H1 (cell line): ENCODE data around the gene ARHGEF3. TPM values are rescaled to one million over a fixed set of nuclear protein-coding genes. Genes with fewer than 3 reads are reported as not detected.

Experiments used
- CTCF ChIA-PET: fragments of 300-600 bp; sonication (Branson Sonifier 250); formaldehyde crosslinking; loops from one replicate; lab custom pipeline; 2021; ENCODE audit not compliant: partially characterized antibody; lab: Charles Lee
- POLR2A ChIA-PET: fragments of 300-600 bp; sonication (Branson Sonifier 250); formaldehyde crosslinking; loops from one replicate; lab custom pipeline; 2021; ENCODE audit warnings: inconsistent platforms; ENCODE audit not compliant: partially characterized antibody; lab: Charles Lee
- DNase-seq, 2 experiments: peaks; one replicate each; pipeline versions ENCODE4 v3.0.0 to v3.0.0-alpha.2; 2010 to 2022; ENCODE audit warnings: low spot score in 2 of 2, low read depth in 1 of 2, mixed read lengths in 1 of 2
- FAIRE-seq: peaks from 2 replicates; lab custom pipeline; 2011; peaks lifted over from hg19 to GRCh38; lab: Jason Lieb, UNC
- H2AFZ ChIP-seq: 2 replicates; pipeline ENCODE4 v1.8.1; 2012; ENCODE audit warnings: low read length, inconsistent platforms
- H2AK5ac ChIP-seq: 2 replicates; pipeline ENCODE4 v1.6.1; 2013; ENCODE audit warnings: low read depth, low read length
- H2BK120ac ChIP-seq: replicated peaks from 2 replicates; pipeline ENCODE3; 2013; ENCODE audit warnings: low read depth, low read length, inconsistent platforms
- H2BK12ac ChIP-seq: 2 replicates; pipeline ENCODE4 v1.6.1; 2013; ENCODE audit warnings: low read depth, low read length
- H2BK15ac ChIP-seq: 2 replicates; pipeline ENCODE4 v1.6.1; 2013; ENCODE audit warnings: low read length
- H2BK20ac ChIP-seq: 2 replicates; pipeline ENCODE4 v1.6.1; 2013; ENCODE audit warnings: low read length
- H2BK5ac ChIP-seq: 2 replicates; pipeline ENCODE4 v1.6.1; 2013; ENCODE audit warnings: low read depth, low read length
- H3K14ac ChIP-seq: 2 replicates; pipeline ENCODE4 v1.6.1; 2013; ENCODE audit warnings: inconsistent platforms; ENCODE audit not compliant: insufficient read length
- H3K18ac ChIP-seq: 2 replicates; pipeline ENCODE4 v1.6.1; 2013; ENCODE audit warnings: low read length; ENCODE audit errors: extremely low read depth
- H3K23ac ChIP-seq: 2 replicates; pipeline ENCODE4 v1.6.1; 2013; ENCODE audit warnings: inconsistent platforms; ENCODE audit not compliant: insufficient read length
- H3K23me2 ChIP-seq: 2 replicates; pipeline ENCODE4 v1.6.1; 2013; ENCODE audit warnings: low read depth, low read length
- H3K27ac ChIP-seq: 2 replicates; pipeline ENCODE4 v1.6.1; 2011; ENCODE audit warnings: low read depth, low read length, inconsistent platforms
- H3K27me3 ChIP-seq, 4 experiments: replicated peaks in 1 of 4; 1 replicate in 1 of 4; 2 replicates in 3 of 4; pipeline versions ENCODE4 v1.6.1 to v1.8.1; 2011 to 2013; ENCODE audit warnings: low read length in 3 of 4, mild to moderate bottlenecking in 3 of 4, inconsistent platforms in 2 of 4, mixed read lengths in 2 of 4, moderate library complexity in 1 of 4; ENCODE audit not compliant: control insufficient read depth in 3 of 4, insufficient read depth in 3 of 4; ENCODE audit errors: extremely low read depth in 1 of 4
- H3K36me3 ChIP-seq, 4 experiments: 2 replicates each; pipeline versions ENCODE4 v1.6.1 to v1.8.1; 2011 to 2013; ENCODE audit warnings: mild to moderate bottlenecking in 4 of 4, low read length in 3 of 4, moderate library complexity in 2 of 4, control low read depth in 1 of 4, inconsistent platforms in 1 of 4; ENCODE audit not compliant: insufficient read depth in 4 of 4, control insufficient read depth in 2 of 4
- H3K4ac ChIP-seq: replicated peaks from 2 replicates; pipeline ENCODE3; 2013; ENCODE audit warnings: low read length, low read depth, mixed read lengths, inconsistent platforms; ENCODE audit not compliant: insufficient read length
- H3K4me1 ChIP-seq, 4 experiments: replicated peaks in 1 of 4; 1 replicate in 1 of 4; 2 replicates in 3 of 4; pipeline versions ENCODE4 v1.6.1 to v1.8.1; 2011 to 2013; ENCODE audit warnings: low read length in 3 of 4, inconsistent platforms in 2 of 4, mixed read lengths in 1 of 4; ENCODE audit not compliant: insufficient read depth in 4 of 4, control insufficient read depth in 3 of 4
- H3K4me2 ChIP-seq, 2 experiments: 2 replicates each; pipeline versions ENCODE4 v1.6.1 to v1.8.1; 2011 to 2013; ENCODE audit warnings: low read depth in 2 of 2, low read length in 2 of 2, control low read depth in 1 of 2, inconsistent platforms in 1 of 2, mild to moderate bottlenecking in 1 of 2; ENCODE audit not compliant: insufficient read depth in 1 of 2
- H3K4me3 ChIP-seq, 4 experiments: fragments of 200-600, 300-600 bp in 1 of 4; sonication (generic), shearing (Covaris generic), sonication (Bioruptor Twin) in 1 of 4; 2 replicates each; pipeline versions ENCODE4 v1.5.1 to v1.8.1; 2011 to 2016; ENCODE audit warnings: low read length in 4 of 4, low read depth in 3 of 4, control low read depth in 2 of 4, inconsistent platforms in 2 of 4, mild to moderate bottlenecking in 2 of 4, mixed read lengths in 1 of 4, moderate library complexity in 1 of 4; ENCODE audit not compliant: insufficient read depth in 2 of 4; ENCODE audit errors: extremely low read depth in 1 of 4
- H3K56ac ChIP-seq: replicated peaks from 2 replicates; pipeline ENCODE3; 2013; ENCODE audit warnings: low read depth, mild to moderate bottlenecking, mixed read lengths, low read length, inconsistent platforms; ENCODE audit not compliant: insufficient read length
- H3K79me1 ChIP-seq: 2 replicates; pipeline ENCODE4 v1.6.1; 2013; ENCODE audit warnings: low read depth, low read length, control low read depth
- H3K79me2 ChIP-seq, 2 experiments: 2 replicates each; pipeline versions ENCODE4 v1.6.1 to v1.8.1; 2012 to 2013; ENCODE audit warnings: low read length in 2 of 2, mild to moderate bottlenecking in 2 of 2, inconsistent platforms in 1 of 2; ENCODE audit not compliant: insufficient read depth in 2 of 2, control insufficient read depth in 1 of 2
- H3K9ac ChIP-seq, 4 experiments: replicated peaks in 1 of 4; 1 replicate in 1 of 4; 2 replicates in 3 of 4; pipeline versions ENCODE4 v1.6.1 to v1.8.1; 2011 to 2013; ENCODE audit warnings: low read depth in 3 of 4, low read length in 3 of 4, control low read depth in 2 of 4, mild to moderate bottlenecking in 2 of 4, moderate library complexity in 2 of 4, inconsistent platforms in 1 of 4; ENCODE audit errors: extremely low read depth in 1 of 4
- H3K9me3 ChIP-seq, 2 experiments: 2 replicates each; pipeline versions ENCODE4 v1.6.1 to v1.8.1; 2012 to 2013; ENCODE audit warnings: mild to moderate bottlenecking in 2 of 2, moderate library complexity in 2 of 2, control low read depth in 1 of 2, inconsistent platforms in 1 of 2, low read depth in 1 of 2, low read length in 1 of 2, mixed read lengths in 1 of 2; ENCODE audit not compliant: insufficient read depth in 2 of 2
- H4K20me1 ChIP-seq, 2 experiments: replicated peaks in 1 of 2; 2 replicates each; pipeline versions ENCODE3 to v1.8.1; 2011 to 2013; ENCODE audit warnings: inconsistent platforms in 2 of 2, low read length in 2 of 2, mild to moderate bottlenecking in 1 of 2; ENCODE audit not compliant: insufficient read depth in 2 of 2, control insufficient read depth in 1 of 2
- H4K5ac ChIP-seq: 2 replicates; pipeline ENCODE4 v1.6.1; 2013; ENCODE audit warnings: low read length, low read depth, mixed read lengths, inconsistent platforms; ENCODE audit not compliant: insufficient read length
- H4K8ac ChIP-seq: 2 replicates; pipeline ENCODE4 v1.8.0; 2013; ENCODE audit warnings: mild to moderate bottlenecking, moderate library complexity, low read length, inconsistent platforms; ENCODE audit not compliant: insufficient read depth; ENCODE audit errors: extremely low read depth
- H4K91ac ChIP-seq: replicated peaks from 2 replicates; pipeline ENCODE3; 2013; ENCODE audit warnings: low read length, mixed read lengths, inconsistent platforms; ENCODE audit not compliant: insufficient read length
- ASH2L ChIP-seq: fragments of 200-600, 300-600 bp; sonication (generic); IDR thresholded peaks from one replicate; pipeline ENCODE4 v1.7.1; 2017; ENCODE audit warnings: low read length
- BACH1 ChIP-seq: IDR thresholded peaks from 2 replicates; pipeline ENCODE4 v1.6.1; 2012; ENCODE audit warnings: low read length, improper control_type of control experiment
- CHD2 ChIP-seq: IDR thresholded peaks from 2 replicates; pipeline ENCODE4 v1.6.1; 2012; ENCODE audit warnings: low read length, improper control_type of control experiment
- CTBP2 ChIP-seq: IDR thresholded peaks from 2 replicates; pipeline ENCODE4 v1.7.0; 2011; ENCODE audit warnings: borderline replicate concordance, mild to moderate bottlenecking, moderate library complexity, mixed read lengths, low read length; ENCODE audit not compliant: insufficient read depth, insufficient read length
- FOSL1 ChIP-seq: IDR thresholded peaks from 2 replicates; pipeline ENCODE4 v1.6.1; 2011; ENCODE audit warnings: mild to moderate bottlenecking, low read depth, low read length, moderate library complexity; ENCODE audit not compliant: insufficient read depth
- JUN ChIP-seq: IDR thresholded peaks from 2 replicates; pipeline ENCODE4 v1.6.1; 2011; ENCODE audit warnings: low read depth, mild to moderate bottlenecking, improper control_type of control experiment, low read length
- KDM4A ChIP-seq: IDR thresholded peaks from one replicate; pipeline ENCODE4 v1.7.1; 2012; ENCODE audit warnings: low read depth, mild to moderate bottlenecking, moderate library complexity, low read length, inconsistent platforms; ENCODE audit not compliant: severe bottlenecking
- NRF1 ChIP-seq: IDR thresholded peaks from 2 replicates; pipeline ENCODE4 v1.6.1; 2011; ENCODE audit warnings: mild to moderate bottlenecking, low read depth, low read length, improper control_type of control experiment
- POU5F1 ChIP-seq: IDR thresholded peaks from 2 replicates; pipeline ENCODE4 v1.6.1; 2011; ENCODE audit warnings: low read depth, mild to moderate bottlenecking, low read length, moderate library complexity
- RNF2 ChIP-seq: fragments of 200-900, 300-1000 bp; sonication (generic); IDR thresholded peaks from 2 replicates; pipeline ENCODE4 v1.7.1; 2016; ENCODE audit warnings: borderline replicate concordance, low read depth, mild to moderate bottlenecking, antibody characterized with exemption, low read length; ENCODE audit not compliant: poor library complexity, severe bottlenecking; ENCODE audit errors: missing control alignments
- SIRT6 ChIP-seq: IDR thresholded peaks from one replicate; pipeline ENCODE4 v1.7.1; 2012; ENCODE audit warnings: low read length, inconsistent platforms
- TEAD4 ChIP-seq: IDR thresholded peaks from 2 replicates; pipeline ENCODE4 v1.6.1; 2012; ENCODE audit warnings: low read depth, low read length, inconsistent platforms, mixed read lengths
- WGBS, 2 experiments: shearing (Covaris generic) in 1 of 2; methylation state at CpG; one replicate each; pipeline versions ENCODE4 v1.1.6 to v1.1.7; 2013 to 2015; ENCODE audit warnings: low lambda C conversion rate in 2 of 2, mixed read lengths in 2 of 2, inconsistent platforms in 1 of 2, low coverage in 1 of 2, missing lambda C conversion rate in 1 of 2; ENCODE audit not compliant: insufficient replicate concordance in 2 of 2, insufficient coverage in 1 of 2, insufficient read length in 1 of 2; ENCODE audit errors: extremely low coverage in 1 of 2, missing lambda C conversion rate in 1 of 2; 5-methylcytosine and 5-hydroxymethylcytosine counted together
- polyA plus RNA-seq, 7 experiments: library from polyadenylated mRNA; depleted of rRNA in 3 of 7; stranded (reverse) in 5 of 7; unstranded in 2 of 7; fragments of >200 nt in 5 of 7; fragments of 200-250 nt in 2 of 7; gene quantifications; 1 replicate in 5 of 7; 2 replicates in 1 of 7; 4 replicates in 1 of 7; pipeline versions ENCODE4 v1.2.1 to v1.2.3, GENCODE V29; 2011 to 2013; ENCODE audit warnings: missing spikeins in 2 of 7, mixed read lengths in 2 of 7
- total RNA-seq: library from RNA; stranded (reverse); fragmentation: NEBNext Ultra II Directional; extraction: Animal tissue kit (Norgen Biotek cat#: 25700); gene quantifications from 2 replicates; pipeline ENCODE4 v1.2.1, GENCODE V29; 2021

Gene ARHGEF3
- total and polyA plus RNA-seq, 2 of the 8 experiments (the other 6 are each of a cell fraction or from before 2014, with no cell fraction given), result 2.8 to 6.0 TPM

DNA sequence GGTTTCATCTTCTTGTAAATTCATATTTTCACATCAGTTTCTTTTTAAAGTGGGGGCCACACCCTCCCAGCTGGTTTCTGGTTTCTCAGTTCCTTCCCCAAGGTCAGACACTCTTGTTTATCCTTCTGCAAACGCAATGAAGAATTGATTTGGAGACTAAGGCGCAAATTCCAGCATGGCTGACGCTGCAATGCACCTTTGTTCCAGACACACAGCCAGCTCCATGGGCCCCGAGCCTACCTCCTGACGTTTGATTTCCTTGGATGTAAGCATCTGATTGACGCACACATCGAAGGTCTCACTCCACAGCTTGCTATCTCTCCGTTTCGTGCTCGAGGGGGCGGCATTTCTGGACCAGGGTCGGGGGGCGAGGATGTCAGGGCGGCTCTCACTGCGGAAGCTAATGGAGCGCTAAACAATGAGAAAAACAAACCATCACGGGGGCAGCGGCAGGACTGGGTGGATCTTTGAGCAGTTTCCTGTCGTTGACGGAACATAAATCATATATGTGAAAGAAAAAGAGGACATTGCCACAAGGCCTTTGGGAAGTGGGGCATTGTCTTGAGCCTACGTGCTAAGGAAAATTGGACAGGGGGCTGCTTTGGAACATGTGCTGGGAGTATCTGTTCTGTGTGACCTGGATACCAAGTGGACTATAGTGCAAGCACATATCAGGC is 46.9 kb downstream of the ARHGEF3 start:
- Histone ChIP-seq H3K14ac (no peak overlapping the region), H2AFZ (no peak overlapping the region), H3K18ac (no peak overlapping the region), H2BK15ac (no peak overlapping the region), H2BK12ac (0 out of 2 replicates have a peak overlapping the region, but pooled peaks have one; percentile 3), H3K36me3 (no peaks in the 10 kb centered on the region), H3K4ac (no peak overlapping the region), H3K23me2 (0 out of 2 replicates have a peak, but pooled peaks cover 1% of the 10 kb centered on the region), H2BK5ac (no peak overlapping the region), H4K20me1 (no peaks in the 10 kb centered on the region), H3K27me3 (no peaks in the 10 kb centered on the region), H3K4me2 (no peak overlapping the region), H3K56ac (no peak overlapping the region), H4K5ac (no peak overlapping the region), H3K79me1 (no peaks in the 10 kb centered on the region), H3K23ac (no peak overlapping the region), H4K8ac (no peak overlapping the region), H3K4me3 (no peak overlapping the region), H3K9ac (no peak overlapping the region), H3K4me1 (no peaks in the 10 kb centered on the region), H2BK20ac (no peak overlapping the region), H3K9me3 (no peaks in the 10 kb centered on the region), H4K91ac (no peak overlapping the region), H2AK5ac (no peak overlapping the region), H2BK120ac (no peak overlapping the region), H3K79me2 (no peaks in the 10 kb centered on the region), H3K27ac (no peak overlapping the region)
- POLR2A ChIA-PET, result interaction anchor here (0.7 kb wide), 1 partner anchor 19 kb away, joined by 3 read pairs; no protein-coding TSS in a partner anchor
- no peak for DNase-seq
- FAIRE-seq, result no peak
- CTCF ChIA-PET, result interaction anchor here (0.6 to 1.3 kb wide), 4 partner anchors 32 to 234 kb away, joined by 3 to 6 read pairs (median 3); partner anchors contain the start of gene ARHGEF3
- 95% methylated on average over 21 of the region's 21 CpGs; no CpG with 5 or more reads in 1 of the 2 experiments for WGBS, 2 experiments
- no peak for TF ChIP-seq KDM4A
- TF ChIP-seq RNF2, result no peak
- TF ChIP-seq SIRT6, result no peak
- TF ChIP-seq FOSL1, result no peak
- TF ChIP-seq CHD2, result no peak
- no peak for TF ChIP-seq ASH2L
- no peak for TF ChIP-seq NRF1
- TF ChIP-seq CTBP2, result no peak
- no peak for TF ChIP-seq BACH1
- TF ChIP-seq POU5F1, result no peak
- no peak for TF ChIP-seq TEAD4
- TF ChIP-seq JUN, result no peak
